GM12801 (cell line): ENCODE data around the gene CES2.

ENCODE experiments used
- TF ChIP-seq, protein P1 (sequence below): IDR thresholded peaks from one replicate; pipeline ENCODE4 v1.5.1; 2011; ENCODE audit warnings: control low read depth; ENCODE audit not compliant: insufficient read length; ENCODE audit errors: extremely low read depth

Gene CES2

DNA sequence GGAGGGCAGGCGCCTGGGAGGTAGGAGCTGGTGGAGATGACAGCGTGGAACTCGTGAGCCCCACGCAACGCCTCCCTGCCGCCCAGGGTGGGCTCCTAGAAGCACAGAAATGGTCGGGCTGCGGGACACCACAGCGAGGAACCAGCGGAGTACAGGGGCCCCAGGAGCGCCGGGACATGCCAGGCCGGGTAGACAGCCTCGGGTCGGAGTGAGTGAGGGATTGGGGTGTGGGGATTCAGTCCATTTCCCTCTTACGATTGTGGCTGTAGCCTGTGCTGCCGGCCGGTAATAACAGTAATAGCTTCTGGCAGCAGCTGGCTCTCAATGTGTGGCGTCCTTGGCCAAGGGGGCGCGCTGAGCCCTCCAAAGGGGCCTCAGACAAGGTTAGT, 13.5 kb downstream of the CES2 start:
- TF ChIP-seq, protein P1, sequence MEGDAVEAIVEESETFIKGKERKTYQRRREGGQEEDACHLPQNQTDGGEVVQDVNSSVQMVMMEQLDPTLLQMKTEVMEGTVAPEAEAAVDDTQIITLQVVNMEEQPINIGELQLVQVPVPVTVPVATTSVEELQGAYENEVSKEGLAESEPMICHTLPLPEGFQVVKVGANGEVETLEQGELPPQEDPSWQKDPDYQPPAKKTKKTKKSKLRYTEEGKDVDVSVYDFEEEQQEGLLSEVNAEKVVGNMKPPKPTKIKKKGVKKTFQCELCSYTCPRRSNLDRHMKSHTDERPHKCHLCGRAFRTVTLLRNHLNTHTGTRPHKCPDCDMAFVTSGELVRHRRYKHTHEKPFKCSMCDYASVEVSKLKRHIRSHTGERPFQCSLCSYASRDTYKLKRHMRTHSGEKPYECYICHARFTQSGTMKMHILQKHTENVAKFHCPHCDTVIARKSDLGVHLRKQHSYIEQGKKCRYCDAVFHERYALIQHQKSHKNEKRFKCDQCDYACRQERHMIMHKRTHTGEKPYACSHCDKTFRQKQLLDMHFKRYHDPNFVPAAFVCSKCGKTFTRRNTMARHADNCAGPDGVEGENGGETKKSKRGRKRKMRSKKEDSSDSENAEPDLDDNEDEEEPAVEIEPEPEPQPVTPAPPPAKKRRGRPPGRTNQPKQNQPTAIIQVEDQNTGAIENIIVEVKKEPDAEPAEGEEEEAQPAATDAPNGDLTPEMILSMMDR = no peak

DNA sequence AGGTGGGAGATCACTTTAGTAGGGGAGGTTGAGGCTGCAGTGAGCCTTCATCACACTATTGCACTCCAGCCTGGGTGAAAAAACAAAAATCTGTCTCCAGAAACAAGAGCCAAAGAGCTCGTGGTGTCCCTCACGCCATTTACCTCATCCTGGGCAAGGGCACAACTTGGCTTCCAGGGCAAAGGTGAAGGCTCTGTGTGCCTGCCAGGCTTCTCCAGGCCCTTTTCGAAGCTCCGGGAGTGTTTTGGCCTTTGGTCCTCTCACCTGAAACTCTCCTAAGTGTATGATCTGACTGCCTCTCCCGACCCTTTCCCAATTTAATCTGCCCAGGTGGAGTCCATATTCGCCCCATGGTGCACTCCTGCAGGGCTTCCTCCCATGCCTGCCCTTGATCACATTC, 14.2 kb downstream of the CES2 start:
- TF ChIP-seq, protein P1 = no peak

DNA sequence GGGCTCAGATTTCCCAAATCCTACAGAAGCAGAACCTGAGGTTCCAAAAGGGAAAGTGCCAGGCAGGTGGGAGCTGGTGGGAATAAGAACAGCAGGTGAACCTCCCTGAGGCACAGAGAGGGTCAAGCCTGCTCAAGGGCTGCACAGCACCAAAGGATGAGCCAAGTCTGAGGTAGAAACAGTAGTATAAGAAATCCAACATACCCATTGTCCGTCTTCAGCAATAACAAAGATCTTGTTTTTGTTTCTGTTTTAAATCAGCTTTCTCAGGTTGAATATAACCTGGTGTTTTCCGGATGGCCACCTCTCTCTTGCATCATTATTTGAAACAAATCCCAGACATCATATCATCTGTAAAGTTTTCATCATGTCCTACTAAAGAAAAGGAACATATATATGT, 15.1 kb downstream of the CES2 start:
- TF ChIP-seq, protein P1 = no peak

DNA sequence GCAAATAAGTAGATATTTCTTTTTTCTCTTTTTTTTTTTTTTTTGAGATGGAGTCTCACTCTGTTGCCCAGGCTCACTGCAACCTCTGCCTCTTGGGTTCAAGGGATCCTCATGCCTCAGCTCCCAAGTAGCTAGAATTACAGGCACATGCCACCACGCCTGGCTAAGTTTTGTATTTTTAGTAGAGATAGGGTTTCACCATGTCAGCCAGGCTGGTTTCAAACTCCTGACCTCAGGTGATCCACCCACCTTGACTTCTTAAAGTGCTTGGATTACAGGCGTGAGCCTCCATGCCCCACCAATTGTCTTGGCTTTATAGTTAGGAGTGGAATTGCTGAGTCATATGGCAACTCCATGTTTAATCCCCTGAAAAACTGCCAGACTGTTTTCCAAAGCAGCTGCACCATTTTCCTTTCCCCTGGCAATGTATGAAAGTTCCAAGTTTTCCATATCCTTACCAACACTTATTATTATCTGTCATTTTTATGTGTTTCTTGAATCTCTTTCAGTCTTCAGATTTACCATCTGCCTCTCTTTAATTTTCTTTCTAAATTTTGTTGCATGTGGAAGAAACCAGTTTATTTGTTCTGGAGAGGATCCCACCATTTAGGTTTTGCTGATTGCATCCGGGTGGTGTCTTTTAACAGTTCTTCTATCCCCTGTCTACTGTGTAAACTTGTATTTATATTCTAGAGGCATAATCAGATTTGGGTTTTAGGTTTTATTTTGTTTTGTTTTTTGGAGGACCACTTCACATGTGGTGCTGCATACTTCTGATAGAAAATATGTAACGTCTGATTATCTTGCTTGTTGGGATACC, 15.9 kb downstream of the CES2 start:
- TF ChIP-seq, protein P1 = no peak

DNA sequence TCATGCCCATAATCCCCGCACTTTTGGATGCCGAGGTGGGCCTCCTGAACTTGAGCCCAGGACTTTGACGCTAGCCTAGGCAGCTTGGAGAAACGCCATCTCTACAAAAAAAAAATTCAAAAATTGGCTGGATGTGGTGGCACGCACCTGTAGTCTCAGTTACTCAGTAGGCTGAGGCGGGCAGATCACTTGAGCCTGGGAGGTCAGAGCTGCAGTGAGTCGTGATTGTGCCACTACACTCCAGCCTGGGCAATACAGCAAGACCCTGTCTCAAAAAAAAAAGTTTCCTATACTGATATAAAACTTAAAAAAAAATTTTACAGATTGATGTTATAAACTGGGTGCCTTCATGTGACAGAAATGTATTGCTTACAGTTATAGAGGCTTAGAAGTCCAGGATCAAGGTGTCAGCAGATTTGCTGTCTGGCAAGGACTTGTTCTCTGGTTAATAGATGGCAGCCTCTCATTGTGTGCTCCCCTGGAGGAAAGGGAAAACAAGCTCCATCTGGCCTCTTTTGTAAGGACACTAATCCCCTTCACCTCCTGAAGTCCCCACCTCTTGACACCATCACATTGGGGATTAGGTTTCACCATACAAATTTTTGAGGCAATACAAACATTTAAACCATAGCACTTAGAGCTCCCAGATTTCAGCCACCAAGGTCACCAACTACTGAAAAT, 17.3 kb downstream of the CES2 start:
- TF ChIP-seq, protein P1 = no peak

DNA sequence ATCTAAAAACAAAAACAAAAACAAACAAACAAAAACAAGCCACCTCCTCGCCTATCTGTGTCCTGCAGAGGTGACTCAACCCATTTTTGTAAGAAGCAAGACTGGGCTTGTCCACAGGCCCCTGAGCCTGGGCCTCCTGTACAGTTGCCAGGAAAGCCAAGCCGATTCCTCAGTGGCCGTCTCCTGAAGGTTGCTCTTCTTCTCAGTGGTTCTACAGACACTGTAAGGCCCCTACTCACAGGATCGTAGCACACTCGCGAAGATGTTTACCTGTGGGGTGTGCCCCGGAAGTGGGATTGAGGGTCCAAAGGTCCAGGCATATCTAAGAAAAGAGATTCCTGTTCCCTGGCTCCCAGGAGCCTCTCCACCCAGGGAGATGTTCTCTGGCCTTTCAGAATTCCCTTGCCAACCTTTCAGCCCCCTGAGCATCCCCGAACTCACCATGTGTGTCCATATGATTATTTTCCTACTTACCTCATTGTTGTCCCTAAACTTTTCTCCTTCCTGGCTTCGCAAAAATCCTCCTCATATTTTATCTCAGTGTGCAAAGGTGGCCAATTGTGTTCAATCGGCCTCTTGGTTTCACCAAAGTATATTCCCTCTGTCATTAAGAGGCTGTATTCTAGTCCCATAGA, 18.3 kb downstream of the CES2 start:
- TF ChIP-seq, protein P1 = no peak

DNA sequence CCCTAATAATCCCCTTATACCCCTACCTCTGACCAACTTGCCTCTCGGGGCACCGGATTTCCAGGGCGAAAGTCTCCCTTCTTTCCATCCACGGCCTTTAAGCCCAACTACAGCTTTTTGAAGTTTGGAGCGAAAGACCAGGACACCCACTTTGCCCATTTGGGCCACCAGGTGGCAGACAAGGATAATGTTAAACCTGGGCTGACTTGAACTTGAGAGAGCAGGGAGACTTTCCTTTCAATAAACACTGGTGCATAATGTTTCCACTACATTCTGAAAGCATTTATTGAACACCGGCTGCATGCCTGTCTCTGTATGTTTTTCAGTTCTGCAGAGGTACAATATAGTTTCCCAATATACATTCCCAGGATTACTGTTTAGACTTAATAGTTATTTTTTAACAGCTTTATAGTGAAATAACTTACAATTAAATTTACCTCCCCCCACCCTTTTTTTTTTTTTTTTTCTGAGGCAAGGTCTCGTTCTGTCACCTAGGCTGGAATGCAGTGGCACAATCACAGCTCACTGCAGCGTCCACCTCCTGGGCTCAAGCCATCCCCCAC, 18.9 kb downstream of the CES2 start:
- TF ChIP-seq, protein P1 = peak; percentile 12
